Measurements from ENCODE around the gene ATP6V1B1.
A peak's percentile ranks its signal among the peaks of the same experiment; 100 is the strongest.

Gene ATP6V1B1

GRCh38 chr2:70935468-70936164 is at the start of gene ATP6V1B1:
TSS of gene ATP6V1B1 (plus strand) at chr2:70935900. CDS start at chr2:70935955, 55 bp downstream.
- DNase-seq: no peak

DNA sequence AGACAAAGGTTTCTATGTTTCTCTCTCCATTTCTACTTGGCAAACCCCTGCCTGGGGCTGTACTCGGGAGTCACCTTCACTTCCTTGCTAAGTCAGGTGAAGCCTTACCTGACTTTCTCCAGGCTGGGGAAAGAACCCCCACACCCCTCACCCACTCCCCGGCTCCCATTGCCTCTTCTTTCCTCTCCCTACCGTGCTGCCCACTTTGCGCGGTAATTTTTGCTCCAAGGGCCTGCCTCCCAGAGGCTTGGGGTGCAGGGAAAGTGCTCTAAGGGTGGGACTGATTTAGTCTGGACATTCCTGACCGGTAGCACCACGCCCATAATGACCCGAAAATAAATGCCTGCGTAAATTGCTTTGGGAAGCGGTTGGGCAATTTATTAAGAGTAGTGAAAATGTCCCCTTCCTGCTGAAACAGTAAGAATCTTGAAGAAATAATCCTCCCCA is 49.1 kb upstream of the ATP6V1B1 start:
- DNase-seq: no peak

GRCh38 chr2:70887208-70887549 is 48.5 kb upstream of the ATP6V1B1 start:
- no peak for DNase-seq

DNA sequence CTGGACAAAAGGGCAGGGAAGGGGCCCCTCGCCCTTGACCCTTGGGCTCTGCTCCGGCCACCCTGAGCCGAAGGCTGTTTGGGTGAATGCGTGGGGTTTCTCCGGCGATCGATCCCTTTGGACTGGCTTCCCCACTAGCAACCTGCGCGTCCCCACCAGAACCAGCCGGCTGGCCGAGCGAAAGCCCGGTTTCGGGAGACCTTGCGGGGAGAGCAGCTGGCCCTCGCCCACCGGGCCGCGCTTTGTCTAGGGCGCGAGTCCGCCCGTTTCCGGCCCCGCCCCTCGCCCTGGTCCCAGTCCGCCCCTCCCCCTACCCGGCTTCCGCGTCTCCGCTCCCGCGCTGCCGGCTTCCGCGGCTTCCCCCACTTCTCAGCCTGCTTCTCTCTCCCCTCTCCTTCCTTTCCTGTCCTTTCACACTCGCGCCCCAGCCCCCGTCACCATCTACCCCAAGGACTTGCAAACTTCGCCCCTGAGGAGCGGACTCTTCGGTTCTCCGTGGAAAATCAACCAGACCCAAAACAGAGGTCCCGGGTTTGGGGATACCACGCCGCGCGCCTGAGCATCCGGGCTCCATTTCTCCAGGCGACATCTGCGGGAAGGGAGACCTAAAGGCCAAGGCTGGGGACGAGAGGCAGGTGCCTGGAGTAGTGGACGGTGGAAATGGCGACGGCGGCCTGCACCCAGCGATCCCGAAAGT is 48.0 kb upstream of the ATP6V1B1 start:
- peak in 1 of 2 experiments; percentile 41 for DNase-seq

- DNase-seq: no peak
Measured at GRCh38 chr2:70888366-70888922, 47.3 kb upstream of the ATP6V1B1 start.

DNA sequence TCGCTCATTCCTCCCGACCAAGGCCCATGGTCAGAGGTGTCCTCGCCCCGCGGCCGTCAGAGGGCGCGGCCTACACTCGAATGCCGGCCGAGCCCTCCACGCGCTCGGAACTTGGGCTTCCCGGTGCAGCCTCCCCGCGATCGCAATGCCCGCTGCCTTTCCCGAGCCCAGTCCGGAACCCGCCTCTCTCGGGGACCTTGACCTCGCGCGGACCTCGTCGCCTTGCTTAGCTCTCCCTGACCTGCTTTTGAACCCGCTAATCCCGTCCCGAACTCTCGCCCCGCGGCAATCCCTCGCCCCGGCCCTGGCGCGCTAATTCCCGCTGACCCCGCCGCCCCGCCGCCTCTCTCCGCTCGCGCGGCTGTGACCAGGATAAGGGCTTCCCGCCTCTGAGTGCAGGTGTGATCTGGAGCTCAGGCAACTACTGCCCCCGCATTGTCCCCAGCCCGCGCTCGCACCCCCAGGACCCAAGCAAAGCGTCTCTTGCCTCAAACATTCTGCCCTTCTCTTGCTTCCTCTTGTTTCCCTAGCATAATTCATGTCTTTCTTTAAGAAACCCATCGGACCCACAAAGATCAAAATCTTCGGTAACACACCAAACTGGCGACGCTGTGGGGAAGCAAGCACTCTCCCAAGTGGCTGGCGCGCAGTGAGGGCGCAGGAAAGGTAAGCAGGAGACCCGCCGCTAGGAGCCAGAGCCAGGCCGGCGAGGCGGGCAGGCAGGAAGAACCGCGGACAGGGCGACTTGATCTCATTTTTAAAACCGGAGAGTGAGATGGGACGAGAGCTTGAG is 46.6 kb upstream of the ATP6V1B1 start:
- DNase-seq: no peak

- DNase-seq: no peak
Measured at GRCh38 chr2:70889716-70890037, 46.0 kb upstream of the ATP6V1B1 start.

DNA sequence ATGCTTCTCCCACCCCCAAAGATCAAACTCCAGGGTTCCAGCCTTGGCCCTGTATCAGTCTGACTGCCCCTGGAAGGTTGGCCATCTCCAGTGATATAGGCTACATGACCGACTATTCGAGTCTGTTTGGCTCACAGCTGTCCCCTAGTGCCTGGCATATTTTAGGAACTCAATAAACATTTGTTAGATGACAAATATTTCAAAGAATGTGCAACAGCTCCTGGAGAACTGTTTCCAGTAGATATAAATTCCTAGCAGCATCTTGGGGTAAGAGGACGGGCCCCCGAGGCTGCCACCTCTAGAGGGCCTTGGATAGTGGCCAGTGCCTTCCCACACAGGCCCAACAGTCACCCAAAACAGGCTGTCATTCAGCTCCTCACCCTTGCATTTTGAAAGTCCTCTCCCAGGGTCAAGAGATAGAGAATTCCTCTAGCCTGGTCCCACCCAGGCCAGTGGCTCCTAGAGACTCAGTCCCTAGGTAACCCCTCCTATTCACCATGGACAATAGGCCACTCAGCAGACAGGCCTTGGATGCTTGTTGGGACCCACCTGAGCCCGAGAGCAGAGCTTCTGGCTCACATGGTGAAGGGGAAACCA is 45.1 kb upstream of the ATP6V1B1 start:
- DNase-seq: no peak

GRCh38 chr2:70891572-70892357 is 43.9 kb upstream of the ATP6V1B1 start:
- DNase-seq: no peak

GRCh38 chr2:70892750-70893149 is 43.0 kb upstream of the ATP6V1B1 start:
- no peak for DNase-seq

DNA sequence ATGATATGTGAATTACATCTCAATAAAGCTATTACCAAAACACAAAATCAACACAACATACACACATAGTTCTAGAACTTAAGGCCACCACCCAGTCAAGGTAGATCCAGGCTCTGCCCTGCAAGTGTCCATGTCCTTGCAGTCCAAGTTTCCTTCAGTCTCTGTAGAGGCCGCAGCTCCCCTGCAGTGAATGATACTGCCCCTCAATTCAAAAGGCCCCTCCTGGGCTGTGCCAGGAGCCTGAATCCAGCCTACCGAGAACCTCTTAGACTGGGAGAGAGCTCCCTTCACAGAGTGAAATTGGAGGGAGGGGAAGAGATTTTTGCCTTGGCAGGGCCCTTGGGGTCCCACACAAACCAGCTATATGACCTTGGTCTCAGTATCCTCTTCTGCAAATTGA is 42.5 kb upstream of the ATP6V1B1 start:
- DNase-seq: no peak

GRCh38 chr2:70894765-70895164 is 40.9 kb upstream of the ATP6V1B1 start:
- DNase-seq: no peak

DNA sequence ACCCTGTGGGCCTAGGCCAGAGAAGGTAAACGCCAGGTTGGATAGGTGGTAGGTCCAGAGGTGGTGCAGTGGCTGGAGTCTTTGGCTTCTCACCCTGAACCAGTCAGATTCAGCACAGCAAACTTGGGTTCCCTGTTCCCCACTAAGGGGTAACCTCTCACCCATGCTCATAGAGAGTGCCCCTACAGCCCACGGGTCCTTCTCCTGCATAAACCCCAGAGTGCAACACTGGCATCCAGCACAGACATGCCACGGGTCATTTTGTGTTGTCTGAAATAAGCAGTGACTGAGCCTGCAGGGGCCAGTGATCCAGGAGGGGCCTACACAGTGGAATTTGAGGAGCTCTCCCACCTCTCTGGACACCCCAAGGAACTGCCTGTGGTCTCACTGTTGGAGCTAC is 40.5 kb upstream of the ATP6V1B1 start:
- DNase-seq: no peak

- DNase-seq: no peak
Measured at GRCh38 chr2:70895998-70896764, 39.5 kb upstream of the ATP6V1B1 start.

DNA sequence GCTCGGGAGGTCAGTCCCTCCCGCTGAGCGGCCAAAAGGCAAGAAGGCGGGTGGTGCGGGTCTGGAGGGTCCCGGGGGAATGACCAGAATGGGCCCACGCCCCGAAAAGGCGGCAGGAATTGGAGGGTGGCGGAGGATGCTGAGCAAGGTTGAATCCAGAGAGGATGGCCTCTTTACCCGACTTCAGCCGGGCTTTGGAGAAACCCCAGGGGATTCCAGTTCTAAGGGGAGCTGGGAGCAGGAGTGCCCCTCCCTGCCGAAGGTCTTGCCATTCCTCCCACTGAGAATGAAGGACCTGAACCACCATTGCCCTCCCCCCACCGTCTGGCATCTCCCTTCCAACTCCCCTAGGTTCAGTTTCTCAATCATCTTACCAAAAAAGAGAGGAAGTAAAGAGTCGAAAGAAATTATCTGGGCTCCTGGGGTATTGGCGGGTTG is 38.9 kb upstream of the ATP6V1B1 start:
- no peak for DNase-seq

- no peak for DNase-seq
Measured at GRCh38 chr2:70897203-70897976, 38.3 kb upstream of the ATP6V1B1 start.

- no peak for DNase-seq
Measured at GRCh38 chr2:70897977-70898226, 37.8 kb upstream of the ATP6V1B1 start.

DNA sequence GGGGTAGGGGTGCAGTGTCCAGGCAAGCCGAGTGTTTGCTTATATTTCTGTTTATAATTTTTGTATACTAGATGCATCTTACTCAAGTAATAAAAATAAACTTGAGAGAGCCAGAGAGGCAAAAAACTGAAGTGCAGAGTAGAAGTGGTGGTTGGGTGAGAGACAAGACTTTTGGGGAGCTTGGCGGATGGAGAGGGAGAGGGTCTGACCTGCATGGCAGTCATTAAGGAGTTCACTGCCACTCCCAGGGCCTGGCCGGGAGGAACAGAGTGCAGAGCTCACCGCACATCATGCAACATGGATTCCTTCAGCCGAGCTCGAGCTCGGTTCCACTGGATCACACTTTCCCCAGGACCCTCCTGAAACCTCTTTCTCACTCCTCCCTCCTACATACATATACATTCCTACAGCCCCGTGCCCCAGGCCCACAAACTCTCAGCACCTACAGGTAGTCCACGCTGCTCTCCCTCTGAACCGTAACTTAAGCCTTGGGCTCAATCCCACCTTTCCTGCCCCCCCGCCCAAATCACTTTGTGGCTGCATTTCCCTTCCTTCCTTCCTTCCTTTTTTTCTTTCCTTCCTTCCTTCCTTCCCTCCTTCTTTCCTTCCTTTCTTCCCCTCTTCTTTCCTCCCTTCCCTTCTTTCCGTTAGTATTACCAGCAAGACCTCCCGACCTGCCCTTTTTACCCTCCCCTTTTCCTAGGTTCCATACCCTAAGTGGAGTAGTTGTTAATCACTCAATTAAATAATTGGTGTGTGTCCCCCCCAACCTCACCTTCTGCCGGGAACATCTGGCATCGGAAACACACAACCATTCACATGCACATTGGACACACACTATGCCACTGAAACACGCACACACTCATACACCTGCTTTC is 37.1 kb upstream of the ATP6V1B1 start:
- no peak for DNase-seq

- peak in 1 of 2 experiments; percentile 27 for DNase-seq
Measured at GRCh38 chr2:70901227-70902066, 34.3 kb upstream of the ATP6V1B1 start.

Data from NCI-H446 (cell line).